Stimulated activated CD4-positive, alpha-beta T cell treated with anti-CD3 and anti-CD28 coated beads, TNF-alpha, amount 100 ng/mL, for 24 hours (primary cell): ENCODE results near the gene C16orf74.

Experiments
- DNase-seq, 3 experiments: peaks; one replicate each; pipeline ENCODE4 v3.0.0-alpha.2; 2020; ENCODE audit warnings: low read depth in 3 of 3

The C16orf74 gene

GRCh38 chr16:85673529-85674417 lies 77.1 kb downstream of the C16orf74 start:
- DNase-seq: no peak

- DNase-seq: no peak
These were observed 80.1 kb downstream of the C16orf74 start for GRCh38 chr16:85670840-85671239.

GRCh38 chr16:85668676-85669424 lies 82.0 kb downstream of the C16orf74 start:
- DNase-seq: no peak

- no peak for DNase-seq
These were observed 83.0 kb downstream of the C16orf74 start for GRCh38 chr16:85667841-85668413.

GRCh38 chr16:85667261-85667660 lies 83.6 kb downstream of the C16orf74 start:
- no peak for DNase-seq

GRCh38 chr16:85665929-85666328 lies 85.0 kb downstream of the C16orf74 start:
- no peak for DNase-seq

- no peak for DNase-seq
These were observed 85.5 kb downstream of the C16orf74 start for GRCh38 chr16:85665373-85665740.

- DNase-seq: no peak
These were observed 86.1 kb downstream of the C16orf74 start for GRCh38 chr16:85664580-85665372.

GRCh38 chr16:85663891-85664321 lies 87.0 kb downstream of the C16orf74 start:
- DNase-seq: no peak

GRCh38 chr16:85662976-85663830 lies 87.7 kb downstream of the C16orf74 start:
- no peak for DNase-seq

- DNase-seq: no peak
These were observed 88.4 kb downstream of the C16orf74 start for GRCh38 chr16:85662482-85662812.

GRCh38 chr16:85661740-85662481 lies 89.0 kb downstream of the C16orf74 start:
- no peak for DNase-seq

GRCh38 chr16:85660843-85661739 lies 89.8 kb downstream of the C16orf74 start:
- no peak for DNase-seq

GRCh38 chr16:85659805-85660511 lies 90.9 kb downstream of the C16orf74 start:
- peak; percentile 32 to 68 (median 37) for DNase-seq

- no peak for DNase-seq
These were observed 91.6 kb downstream of the C16orf74 start for GRCh38 chr16:85659336-85659735.

- DNase-seq: no peak
These were observed 92.2 kb downstream of the C16orf74 start for GRCh38 chr16:85658504-85659326.

- DNase-seq: no peak
These were observed 92.9 kb downstream of the C16orf74 start for GRCh38 chr16:85657996-85658395.
